ENCODE data around the gene ADAT3.

- TF ChIP-seq CTCF (IDR thresholded peaks at IDR 0.05; ENCODE audit: low read length): no peak
- TF ChIP-seq EZH2phosphoT487 (IDR thresholded peaks at IDR 0.05; ENCODE audit: low read length): no peak
- TF ChIP-seq EZH2 (optimal IDR thresholded peaks at IDR 0.05; ENCODE audit: low read depth, low read length): no peak
Observed at GRCh38 chr19:1884719-1885334, 20.4 kb upstream of the ADAT3 start.
